Neural cell (in vitro differentiated cells): ENCODE data around the gene ELOVL1. TPM values are rescaled to one million over a fixed set of nuclear protein-coding genes. Genes with fewer than 3 reads are reported as not detected.

Source experiments
- H2AFZ ChIP-seq: fragments of 200-600, 300-800 bp; sonication (generic), shearing (Covaris generic); 2 replicates; pipeline ENCODE4 v1.6.0; 2014; ENCODE audit warnings: low read depth, mild to moderate bottlenecking, antibody characterized with exemption, low read length, moderate library complexity
- H3F3A ChIP-seq: fragments of 200-600 bp; shearing (Covaris generic); 2 replicates; pipeline ENCODE4 v1.6.1; 2016; ENCODE audit warnings: mild to moderate bottlenecking, moderate library complexity, mixed read lengths, antibody characterized with exemption, low read length; ENCODE audit not compliant: insufficient read depth, poor library complexity, severe bottlenecking
- H3K27ac ChIP-seq: fragments of 200-600, 300-800 bp; sonication (generic), shearing (Covaris generic); 2 replicates; pipeline ENCODE4 v1.5.1; 2014; ENCODE audit warnings: mild to moderate bottlenecking, low read length, moderate library complexity
- H3K27me3 ChIP-seq: fragments of 300-800, 200-600 bp; sonication (generic), shearing (Covaris generic); 2 replicates; pipeline ENCODE4 v1.6.0; 2014; ENCODE audit warnings: mild to moderate bottlenecking, low read depth, low read length, moderate library complexity; ENCODE audit not compliant: insufficient read depth
- H3K36me3 ChIP-seq: fragments of 300-800, 200-600 bp; sonication (generic), shearing (Covaris generic); 2 replicates; pipeline ENCODE4 v1.5.1; 2014; ENCODE audit warnings: mild to moderate bottlenecking, antibody characterized with exemption, low read length, moderate library complexity; ENCODE audit not compliant: insufficient read depth
- H3K4me2 ChIP-seq: fragments of 300-800, 200-600 bp; sonication (generic), shearing (Covaris generic); 2 replicates; pipeline ENCODE4 v1.6.0; 2014; ENCODE audit warnings: mild to moderate bottlenecking, low read length
- H3K4me3 ChIP-seq: fragments of 300-800, 200-600 bp; sonication (generic), shearing (Covaris generic); 2 replicates; pipeline ENCODE4 v1.5.1; 2014; ENCODE audit warnings: mild to moderate bottlenecking, low read length, moderate library complexity
- H3K79me2 ChIP-seq: fragments of 200-600 bp; shearing (Covaris generic); replicated peaks from 2 replicates; pipeline ENCODE4 v1.6.0; 2014; ENCODE audit warnings: mild to moderate bottlenecking, low read length, moderate library complexity; ENCODE audit not compliant: insufficient read depth
- H3K9ac ChIP-seq: fragments of 300-800, 200-600 bp; sonication (generic), shearing (Covaris generic); 2 replicates; pipeline ENCODE4 v1.6.1; 2016; ENCODE audit warnings: mild to moderate bottlenecking, low read length, mixed read lengths
- H3K9me2 ChIP-seq: fragments of 200-600 bp; shearing (Covaris generic); 2 replicates; pipeline ENCODE4 v1.6.1; 2016; ENCODE audit warnings: mild to moderate bottlenecking, low read length, mixed read lengths; ENCODE audit not compliant: insufficient read depth
- H3K9me3 ChIP-seq: fragments of 200-600, 300-800 bp; sonication (generic), shearing (Covaris generic); 2 replicates; pipeline ENCODE4 v1.6.1; 2016; ENCODE audit warnings: mild to moderate bottlenecking, mixed run types, low read length, moderate library complexity, mixed read lengths
- H4K20me1 ChIP-seq: fragments of 200-600 bp; shearing (Covaris generic); 2 replicates; pipeline ENCODE4 v1.6.1; 2016; ENCODE audit warnings: mild to moderate bottlenecking, mixed run types; ENCODE audit not compliant: insufficient read depth
- EP300 ChIP-seq: fragments of 450-650 bp; conservative IDR thresholded peaks from 2 replicates; pipeline ENCODE4 v1.6.1; 2014; ENCODE audit warnings: antibody characterized with exemption, mild to moderate bottlenecking, moderate library complexity; ENCODE audit not compliant: poor library complexity, severe bottlenecking
- EZH2 ChIP-seq: fragments of 200-600, 300-800 bp; shearing (Covaris generic), sonication (generic); IDR thresholded peaks from 2 replicates; pipeline ENCODE4 v1.6.1; 2014; ENCODE audit warnings: antibody characterized with exemption, low read length, borderline replicate concordance, mild to moderate bottlenecking; ENCODE audit not compliant: insufficient read depth, poor library complexity, severe bottlenecking
- MXI1 ChIP-seq: fragments of 450-650 bp; conservative IDR thresholded peaks from 2 replicates; pipeline ENCODE4 v1.6.1; 2014; ENCODE audit warnings: antibody characterized with exemption, mild to moderate bottlenecking; ENCODE audit not compliant: poor library complexity, severe bottlenecking
- POLR2AphosphoS5 ChIP-seq: IDR thresholded peaks from 2 replicates; pipeline ENCODE4 v1.6.1; 2012
- RAD21 ChIP-seq: fragments of 450-650 bp; conservative IDR thresholded peaks from 2 replicates; pipeline ENCODE4 v1.6.1; 2014; ENCODE audit warnings: antibody characterized with exemption, mild to moderate bottlenecking, moderate library complexity
- SMC3 ChIP-seq: fragments of 450-650 bp; conservative IDR thresholded peaks from 2 replicates; pipeline ENCODE4 v1.6.1; 2014; ENCODE audit warnings: antibody characterized with exemption, mild to moderate bottlenecking, moderate library complexity; ENCODE audit not compliant: poor library complexity
- TAF1 ChIP-seq: IDR thresholded peaks from 2 replicates; pipeline ENCODE4 v1.6.1; 2012; ENCODE audit warnings: low read depth
- polyA plus RNA-seq: library from polyadenylated mRNA; depleted of rRNA; stranded (reverse); fragments of >200 nt; gene quantifications from 2 replicates; pipeline ENCODE4 v1.2.3, GENCODE V29; 2014
- TF ChIP-seq, protein P1 (sequence below): fragments of 450-650 bp; IDR thresholded peaks from 2 replicates; pipeline ENCODE4 v1.5.1; 2014; ENCODE audit warnings: antibody characterized with exemption, mild to moderate bottlenecking, moderate library complexity; ENCODE audit not compliant: poor library complexity, severe bottlenecking
- TF ChIP-seq, protein P2 (sequence below): IDR thresholded peaks from 2 replicates; pipeline ENCODE4 v1.6.1; 2012; ENCODE audit warnings: borderline replicate concordance

ELOVL1 gene
- polyA plus RNA-seq, 1 donor from 2014 or later: 12.9 TPM

DNA sequence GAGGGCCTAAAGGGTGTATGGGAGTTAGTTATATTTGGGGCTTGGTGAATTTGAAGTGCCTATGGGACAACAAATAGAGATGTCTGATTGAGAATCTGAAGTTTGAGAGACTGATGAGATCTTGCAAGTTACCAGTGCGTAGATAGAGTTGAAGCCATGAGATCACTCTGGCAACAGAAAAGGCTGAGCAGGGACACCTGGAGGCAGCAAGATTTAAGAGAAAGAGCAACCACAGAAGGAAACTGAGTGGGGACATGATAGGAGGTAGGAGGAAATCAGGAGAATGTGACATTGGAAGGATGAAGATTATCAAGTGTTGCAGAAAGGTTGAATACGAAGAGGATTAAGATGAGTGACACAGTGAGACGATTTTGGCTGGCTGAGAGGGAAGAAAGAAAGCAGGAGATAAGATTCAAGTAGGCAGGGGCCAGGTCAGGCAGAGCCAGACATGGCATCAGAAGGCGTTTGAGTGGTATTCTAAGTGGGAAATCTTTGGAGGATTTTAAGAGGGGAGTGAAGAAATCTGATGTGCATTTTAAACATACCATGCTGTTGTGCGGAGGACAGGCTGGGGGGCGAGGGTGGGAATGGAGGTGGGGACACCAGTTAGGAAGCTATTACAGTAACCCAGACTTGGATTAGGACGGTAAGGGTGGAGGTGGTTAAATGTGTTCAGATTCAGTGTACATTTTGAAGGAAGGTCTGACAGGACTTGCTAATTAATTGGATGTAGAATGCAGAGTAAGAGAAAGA lies 33.2 kb downstream of the ELOVL1 start:
- no peaks in the 10 kb centered on the region for H3K27me3 ChIP-seq
- H3K4me2 ChIP-seq: no peak overlapping the region
- no peaks in the 10 kb centered on the region for H4K20me1 ChIP-seq
- no peaks in the 10 kb centered on the region for H3K9me3 ChIP-seq
- TF ChIP-seq RAD21 (no peak), TAF1 (no peak), POLR2AphosphoS5 (no peak), EP300 (no peak), EZH2 (no peak)
- H3K9me2 ChIP-seq: no peaks in the 10 kb centered on the region
- no peaks in the 10 kb centered on the region for H3K36me3 ChIP-seq
- H2AFZ ChIP-seq: no peak overlapping the region
- no peaks in the 10 kb centered on the region for H3K79me2 ChIP-seq
- no peak overlapping the region for H3K4me3 ChIP-seq
- no peaks in the 10 kb centered on the region for H3F3A ChIP-seq
- H3K27ac ChIP-seq: no peak overlapping the region
- H3K9ac ChIP-seq: no peak overlapping the region

GRCh38 chr1:43331688-43332087 lies 36.1 kb downstream of the ELOVL1 start:
- Histone ChIP-seq H3K4me3 (no peak overlapping the region), H3K79me2 (no peaks in the 10 kb centered on the region), H3K36me3 (no peaks in the 10 kb centered on the region), H3F3A (no peaks in the 10 kb centered on the region), H3K27ac (no peak overlapping the region), H3K27me3 (no peaks in the 10 kb centered on the region), H3K9me3 (peaks cover 5% of the 10 kb centered on the region), H2AFZ (no peak overlapping the region), H4K20me1 (no peaks in the 10 kb centered on the region), H3K9ac (no peak overlapping the region), H3K4me2 (no peak overlapping the region), H3K9me2 (no peaks in the 10 kb centered on the region)
- no peak for TF ChIP-seq POLR2AphosphoS5
- TF ChIP-seq, protein P1, sequence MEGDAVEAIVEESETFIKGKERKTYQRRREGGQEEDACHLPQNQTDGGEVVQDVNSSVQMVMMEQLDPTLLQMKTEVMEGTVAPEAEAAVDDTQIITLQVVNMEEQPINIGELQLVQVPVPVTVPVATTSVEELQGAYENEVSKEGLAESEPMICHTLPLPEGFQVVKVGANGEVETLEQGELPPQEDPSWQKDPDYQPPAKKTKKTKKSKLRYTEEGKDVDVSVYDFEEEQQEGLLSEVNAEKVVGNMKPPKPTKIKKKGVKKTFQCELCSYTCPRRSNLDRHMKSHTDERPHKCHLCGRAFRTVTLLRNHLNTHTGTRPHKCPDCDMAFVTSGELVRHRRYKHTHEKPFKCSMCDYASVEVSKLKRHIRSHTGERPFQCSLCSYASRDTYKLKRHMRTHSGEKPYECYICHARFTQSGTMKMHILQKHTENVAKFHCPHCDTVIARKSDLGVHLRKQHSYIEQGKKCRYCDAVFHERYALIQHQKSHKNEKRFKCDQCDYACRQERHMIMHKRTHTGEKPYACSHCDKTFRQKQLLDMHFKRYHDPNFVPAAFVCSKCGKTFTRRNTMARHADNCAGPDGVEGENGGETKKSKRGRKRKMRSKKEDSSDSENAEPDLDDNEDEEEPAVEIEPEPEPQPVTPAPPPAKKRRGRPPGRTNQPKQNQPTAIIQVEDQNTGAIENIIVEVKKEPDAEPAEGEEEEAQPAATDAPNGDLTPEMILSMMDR: no peak
- no peak for TF ChIP-seq SMC3
- no peak for TF ChIP-seq EZH2
- TF ChIP-seq, protein P2, sequence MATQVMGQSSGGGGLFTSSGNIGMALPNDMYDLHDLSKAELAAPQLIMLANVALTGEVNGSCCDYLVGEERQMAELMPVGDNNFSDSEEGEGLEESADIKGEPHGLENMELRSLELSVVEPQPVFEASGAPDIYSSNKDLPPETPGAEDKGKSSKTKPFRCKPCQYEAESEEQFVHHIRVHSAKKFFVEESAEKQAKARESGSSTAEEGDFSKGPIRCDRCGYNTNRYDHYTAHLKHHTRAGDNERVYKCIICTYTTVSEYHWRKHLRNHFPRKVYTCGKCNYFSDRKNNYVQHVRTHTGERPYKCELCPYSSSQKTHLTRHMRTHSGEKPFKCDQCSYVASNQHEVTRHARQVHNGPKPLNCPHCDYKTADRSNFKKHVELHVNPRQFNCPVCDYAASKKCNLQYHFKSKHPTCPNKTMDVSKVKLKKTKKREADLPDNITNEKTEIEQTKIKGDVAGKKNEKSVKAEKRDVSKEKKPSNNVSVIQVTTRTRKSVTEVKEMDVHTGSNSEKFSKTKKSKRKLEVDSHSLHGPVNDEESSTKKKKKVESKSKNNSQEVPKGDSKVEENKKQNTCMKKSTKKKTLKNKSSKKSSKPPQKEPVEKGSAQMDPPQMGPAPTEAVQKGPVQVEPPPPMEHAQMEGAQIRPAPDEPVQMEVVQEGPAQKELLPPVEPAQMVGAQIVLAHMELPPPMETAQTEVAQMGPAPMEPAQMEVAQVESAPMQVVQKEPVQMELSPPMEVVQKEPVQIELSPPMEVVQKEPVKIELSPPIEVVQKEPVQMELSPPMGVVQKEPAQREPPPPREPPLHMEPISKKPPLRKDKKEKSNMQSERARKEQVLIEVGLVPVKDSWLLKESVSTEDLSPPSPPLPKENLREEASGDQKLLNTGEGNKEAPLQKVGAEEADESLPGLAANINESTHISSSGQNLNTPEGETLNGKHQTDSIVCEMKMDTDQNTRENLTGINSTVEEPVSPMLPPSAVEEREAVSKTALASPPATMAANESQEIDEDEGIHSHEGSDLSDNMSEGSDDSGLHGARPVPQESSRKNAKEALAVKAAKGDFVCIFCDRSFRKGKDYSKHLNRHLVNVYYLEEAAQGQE: no peak
- TF ChIP-seq MXI1: no peak
- TF ChIP-seq RAD21: no peak
- no peak for TF ChIP-seq TAF1
- no peak for TF ChIP-seq EP300
